Astrocyte (in vitro differentiated cells and primary cell): ENCODE measurements around the gene CFAP97. TPM values are rescaled to one million over a fixed set of nuclear protein-coding genes. Genes with fewer than 3 reads are reported as not detected.

Experiments used
- DNase-seq: peaks from one replicate; pipeline ENCODE4 v3.0.0-alpha.2; 2010; ENCODE audit warnings: low read depth
- FAIRE-seq: peaks from 2 replicates; lab custom pipeline; 2011; peaks lifted over from hg19 to GRCh38; lab: Jason Lieb, UNC
- H2AFZ ChIP-seq: 2 replicates; pipeline ENCODE4 v1.6.0; 2012; ENCODE audit warnings: low read depth, low read length, inconsistent platforms
- H3K27ac ChIP-seq: 2 replicates; pipeline ENCODE4 v1.5.1; 2011; ENCODE audit warnings: low read depth, low read length, inconsistent platforms
- H3K27me3 ChIP-seq: 2 replicates; pipeline ENCODE4 v1.6.0; 2011; ENCODE audit warnings: low read length, inconsistent platforms; ENCODE audit not compliant: insufficient read depth
- H3K36me3 ChIP-seq: 2 replicates; pipeline ENCODE4 v1.5.1; 2011; ENCODE audit warnings: low read length, inconsistent platforms; ENCODE audit not compliant: insufficient read depth
- H3K4me1 ChIP-seq: 2 replicates; pipeline ENCODE4 v1.5.1; 2011; ENCODE audit warnings: low read length, inconsistent platforms; ENCODE audit not compliant: insufficient read depth
- H3K4me2 ChIP-seq: 2 replicates; pipeline ENCODE4 v1.6.0; 2012; ENCODE audit warnings: low read length, inconsistent platforms
- H3K4me3 ChIP-seq: 2 replicates; pipeline ENCODE4 v1.5.1; 2011; ENCODE audit warnings: low read depth, mild to moderate bottlenecking, low read length, inconsistent platforms; ENCODE audit not compliant: insufficient read depth
- H3K79me2 ChIP-seq: 2 replicates; pipeline ENCODE4 v1.6.0; 2012; ENCODE audit warnings: mild to moderate bottlenecking, low read length, inconsistent platforms; ENCODE audit not compliant: insufficient read depth
- H3K9ac ChIP-seq: 2 replicates; pipeline ENCODE4 v1.6.0; 2012; ENCODE audit warnings: mild to moderate bottlenecking, low read length, inconsistent platforms
- H3K9me3 ChIP-seq: 2 replicates; pipeline ENCODE4 v1.5.1; 2012; ENCODE audit warnings: low read depth, mild to moderate bottlenecking, low read length, inconsistent platforms; ENCODE audit not compliant: insufficient read depth
- H4K20me1 ChIP-seq: 2 replicates; pipeline ENCODE4 v1.6.0; 2012; ENCODE audit warnings: low read length, inconsistent platforms; ENCODE audit not compliant: insufficient read depth
- H3K27ac Mint-ChIP-seq: one replicate; pipeline ENCODE4 v1.8.0; 2021; ENCODE audit warnings: mild to moderate bottlenecking, mixed read lengths; ENCODE audit not compliant: unreplicated experiment
- H3K27me3 Mint-ChIP-seq: one replicate; pipeline ENCODE4 v1.8.0; 2021; ENCODE audit warnings: low read depth, mixed read lengths; ENCODE audit not compliant: unreplicated experiment
- H3K36me3 Mint-ChIP-seq: one replicate; pipeline ENCODE4 v1.8.0; 2021; ENCODE audit warnings: low read depth, mixed read lengths; ENCODE audit not compliant: unreplicated experiment
- H3K4me1 Mint-ChIP-seq: one replicate; pipeline ENCODE4 v1.8.0; 2021; ENCODE audit warnings: low read depth, mixed read lengths; ENCODE audit not compliant: unreplicated experiment
- H3K4me3 Mint-ChIP-seq: one replicate; pipeline ENCODE4 v1.8.0; 2021; ENCODE audit warnings: mild to moderate bottlenecking, moderate library complexity, mixed read lengths; ENCODE audit not compliant: unreplicated experiment
- H3K9me3 Mint-ChIP-seq: one replicate; pipeline ENCODE4 v1.8.0; 2021; ENCODE audit warnings: mild to moderate bottlenecking, mixed read lengths; ENCODE audit not compliant: unreplicated experiment
- CTCF ChIP-seq: IDR thresholded peaks from 2 replicates; pipeline ENCODE4 v1.5.1; 2011; ENCODE audit warnings: low read depth, mild to moderate bottlenecking, inconsistent platforms, low read length, moderate library complexity; ENCODE audit not compliant: insufficient read depth
- EZH2 ChIP-seq: IDR thresholded peaks from 2 replicates; pipeline ENCODE4 v1.6.1; 2012; ENCODE audit warnings: mild to moderate bottlenecking, low read length, inconsistent platforms; ENCODE audit not compliant: insufficient read depth
- total RNA-seq: library from RNA; stranded (reverse); gene quantifications from 2 replicates; pipeline ENCODE4 v1.2.1, GENCODE V29; 2021

The CFAP97 gene
- total RNA-seq, 1 donor from 2014 or later = 22.7 TPM

- H4K20me1 ChIP-seq = no peaks in the 10 kb centered on the region
- no peaks in the 10 kb centered on the region for H3K36me3 ChIP-seq
- Mint-ChIP-seq H3K4me1 (no peaks in the 10 kb centered on the region), H3K36me3 (no peaks in the 10 kb centered on the region), H3K9me3 (no peaks in the 10 kb centered on the region), H3K27ac (no peak overlapping the region), H3K4me3 (no peak overlapping the region), H3K27me3 (peaks cover 9% of the 10 kb centered on the region)
- H3K4me1 ChIP-seq = no peaks in the 10 kb centered on the region
- H3K27ac ChIP-seq = no peak overlapping the region
- no peak overlapping the region for H2AFZ ChIP-seq
- FAIRE-seq = peak; percentile 54
- H3K9me3 ChIP-seq = no peaks in the 10 kb centered on the region
- peak; percentile 10 for DNase-seq
- no peak for TF ChIP-seq EZH2
- TF ChIP-seq CTCF = peak; percentile 78
- no peak overlapping the region for H3K4me3 ChIP-seq
- H3K27me3 ChIP-seq = no peaks in the 10 kb centered on the region
- H3K4me2 ChIP-seq = no peak overlapping the region
- H3K79me2 ChIP-seq = no peaks in the 10 kb centered on the region
- H3K9ac ChIP-seq = no peak overlapping the region
Measured at GRCh38 chr4:185134307-185134869, 69.4 kb downstream of the CFAP97 start.

- no peak for FAIRE-seq
- H4K20me1 ChIP-seq = no peaks in the 10 kb centered on the region
Measured at GRCh38 chr4:185128272-185129119, 75.3 kb downstream of the CFAP97 start.

More at GRCh38 chr4:185128272-185129119, 75.3 kb downstream of the CFAP97 start:
- H3K4me1 Mint-ChIP-seq = peaks cover 2% of the 10 kb centered on the region
- Histone ChIP-seq H3K27ac (no peak overlapping the region), H3K4me1 (peaks cover 15% of the 10 kb centered on the region), H3K4me3 (peak overlapping the region; percentile 55), H3K79me2 (no peaks in the 10 kb centered on the region), H2AFZ (peak overlapping the region; percentile 87), H3K9me3 (no peaks in the 10 kb centered on the region), H3K9ac (peak overlapping the region; percentile 55), H3K27me3 (peaks cover 6% of the 10 kb centered on the region), H3K4me2 (peak overlapping the region; percentile 97), H3K36me3 (no peaks in the 10 kb centered on the region)
- H3K27ac Mint-ChIP-seq = no peak overlapping the region
- no peaks in the 10 kb centered on the region for H3K36me3 Mint-ChIP-seq
- H3K9me3 Mint-ChIP-seq = no peaks in the 10 kb centered on the region
- peak overlapping the region; percentile 71 for H3K4me3 Mint-ChIP-seq
- peaks cover 40% of the 10 kb centered on the region for H3K27me3 Mint-ChIP-seq
- TF ChIP-seq CTCF = no peak
- TF ChIP-seq EZH2 = no peak
- peak; percentile 6 for DNase-seq
